Mammary epithelial cell (primary cell): ENCODE data around the gene PIK3AP1.

Experiments used
- CTCF ChIP-seq, 2 donors: IDR thresholded peaks in 1 of 2; conservative IDR thresholded peaks in 1 of 2; 2 replicates each; pipeline ENCODE4 v1.5.1; 2011 to 2012; ENCODE audit warnings: inconsistent platforms in 2 of 2, low read length in 2 of 2, mild to moderate bottlenecking in 2 of 2, control low read depth in 1 of 2, low read depth in 1 of 2; ENCODE audit not compliant: insufficient read depth in 1 of 2; ENCODE audit errors: extremely low read depth in 1 of 2
- EZH2 ChIP-seq: IDR thresholded peaks from 2 replicates; pipeline ENCODE4 v1.6.1; 2012; ENCODE audit warnings: low read length, inconsistent platforms, borderline replicate concordance

- TF ChIP-seq EZH2 = no peak
- no peak for TF ChIP-seq CTCF (conservative IDR thresholded peaks at IDR 0.05 in 1 of 2, IDR thresholded peaks at IDR 0.05 in 1 of 2; ENCODE audit: extremely low read depth in 1 of 2, insufficient read depth in 1 of 2, low read depth in 1 of 2, low read length in 2 of 2)
These were observed 101.2 kb downstream of the PIK3AP1 start for GRCh38 chr10:96619120-96619519.
